Neural progenitor cell (in vitro differentiated cells): ENCODE results near the gene SMIM10L2A. TPM values are rescaled to one million over a fixed set of nuclear protein-coding genes. Genes with fewer than 3 reads are reported as not detected.

ENCODE experiments used
- DNase-seq: peaks from one replicate; pipeline ENCODE4 v3.0.0-alpha.2; 2016; ENCODE audit warnings: low spot score
- H2AFZ ChIP-seq: fragments of 200-600 bp; sonication (generic); replicated peaks from 2 replicates; pipeline ENCODE4 v1.6.1; 2016; ENCODE audit warnings: antibody characterized with exemption
- H3F3A ChIP-seq: fragments of 200-600 bp; sonication (generic); 2 replicates; pipeline ENCODE4 v1.6.1; 2016; ENCODE audit warnings: antibody characterized with exemption, low read depth
- H3K27ac ChIP-seq: fragments of 200-600 bp; sonication (generic); 2 replicates; pipeline ENCODE4 v1.5.1; 2016; ENCODE audit warnings: mild to moderate bottlenecking
- H3K27me3 ChIP-seq: fragments of 200-600 bp; sonication (generic); 2 replicates; pipeline ENCODE4 v1.6.1; 2016; ENCODE audit warnings: mild to moderate bottlenecking, moderate library complexity
- H3K36me3 ChIP-seq: fragments of 200-600 bp; sonication (generic); 2 replicates; pipeline ENCODE4 v1.5.1; 2016
- H3K4me1 ChIP-seq: fragments of 200-600 bp; sonication (generic); 2 replicates; pipeline ENCODE4 v1.6.1; 2016; ENCODE audit warnings: mixed run types
- H3K4me2 ChIP-seq: fragments of 200-600 bp; sonication (generic); 2 replicates; pipeline ENCODE4 v1.6.1; 2016
- H3K4me3 ChIP-seq: fragments of 200-600 bp; sonication (generic); 2 replicates; pipeline ENCODE4 v1.5.1; 2016
- H3K79me2 ChIP-seq: fragments of 200-600 bp; sonication (generic); 2 replicates; pipeline ENCODE4 v1.6.1; 2016; ENCODE audit warnings: low read depth
- H3K9ac ChIP-seq: fragments of 200-600 bp; sonication (generic); 2 replicates; pipeline ENCODE4 v1.6.1; 2016
- H3K9me3 ChIP-seq: fragments of 200-600 bp; sonication (generic); 2 replicates; pipeline ENCODE4 v1.5.1; 2016; ENCODE audit warnings: low read depth
- H4K20me1 ChIP-seq: fragments of 200-600 bp; sonication (generic); 2 replicates; pipeline ENCODE4 v1.6.1; 2016; ENCODE audit warnings: low read depth
- H3K27ac Mint-ChIP-seq: 3 replicates; pipeline ENCODE4 v1.8.0; 2021; ENCODE audit warnings: mixed read lengths
- H3K27me3 Mint-ChIP-seq: 2 replicates; pipeline ENCODE4 v1.8.0; 2022; ENCODE audit warnings: low read depth, mild to moderate bottlenecking, inconsistent platforms, moderate library complexity, mixed read lengths; ENCODE audit not compliant: insufficient read depth
- H3K36me3 Mint-ChIP-seq: 3 replicates; pipeline ENCODE4 v1.8.0; 2021; ENCODE audit warnings: mixed read lengths
- H3K4me1 Mint-ChIP-seq: 3 replicates; pipeline ENCODE4 v1.8.0; 2021; ENCODE audit warnings: mixed read lengths
- H3K4me3 Mint-ChIP-seq: 3 replicates; pipeline ENCODE4 v1.8.0; 2021; ENCODE audit warnings: mild to moderate bottlenecking, moderate library complexity, mixed read lengths
- H3K9me3 Mint-ChIP-seq: 3 replicates; pipeline ENCODE4 v1.8.0; 2020; ENCODE audit warnings: mixed read lengths
- CTCF ChIP-seq: fragments of 200-600 bp; sonication (generic); IDR thresholded peaks from 2 replicates; pipeline ENCODE4 v1.5.1; 2017; ENCODE audit warnings: antibody characterized with exemption, mild to moderate bottlenecking
- EZH2 ChIP-seq: fragments of 200-600 bp; sonication (generic); IDR thresholded peaks from 2 replicates; pipeline ENCODE4 v1.6.1; 2017; ENCODE audit warnings: antibody characterized with exemption, mild to moderate bottlenecking, moderate library complexity
- EZH2phosphoT487 ChIP-seq: fragments of 200-600 bp; sonication (generic); IDR thresholded peaks from 2 replicates; pipeline ENCODE4 v1.6.1; 2017; ENCODE audit warnings: antibody characterized with exemption
- total RNA-seq: library from RNA; depleted of rRNA; stranded (reverse); fragments of >200 nt; gene quantifications from 2 replicates; pipeline ENCODE4 v1.2.3, GENCODE V29; 2015; ENCODE audit warnings: low replicate concordance

SMIM10L2A gene
- total RNA-seq, 1 donor from 2014 or later, result 1.9 TPM

DNA sequence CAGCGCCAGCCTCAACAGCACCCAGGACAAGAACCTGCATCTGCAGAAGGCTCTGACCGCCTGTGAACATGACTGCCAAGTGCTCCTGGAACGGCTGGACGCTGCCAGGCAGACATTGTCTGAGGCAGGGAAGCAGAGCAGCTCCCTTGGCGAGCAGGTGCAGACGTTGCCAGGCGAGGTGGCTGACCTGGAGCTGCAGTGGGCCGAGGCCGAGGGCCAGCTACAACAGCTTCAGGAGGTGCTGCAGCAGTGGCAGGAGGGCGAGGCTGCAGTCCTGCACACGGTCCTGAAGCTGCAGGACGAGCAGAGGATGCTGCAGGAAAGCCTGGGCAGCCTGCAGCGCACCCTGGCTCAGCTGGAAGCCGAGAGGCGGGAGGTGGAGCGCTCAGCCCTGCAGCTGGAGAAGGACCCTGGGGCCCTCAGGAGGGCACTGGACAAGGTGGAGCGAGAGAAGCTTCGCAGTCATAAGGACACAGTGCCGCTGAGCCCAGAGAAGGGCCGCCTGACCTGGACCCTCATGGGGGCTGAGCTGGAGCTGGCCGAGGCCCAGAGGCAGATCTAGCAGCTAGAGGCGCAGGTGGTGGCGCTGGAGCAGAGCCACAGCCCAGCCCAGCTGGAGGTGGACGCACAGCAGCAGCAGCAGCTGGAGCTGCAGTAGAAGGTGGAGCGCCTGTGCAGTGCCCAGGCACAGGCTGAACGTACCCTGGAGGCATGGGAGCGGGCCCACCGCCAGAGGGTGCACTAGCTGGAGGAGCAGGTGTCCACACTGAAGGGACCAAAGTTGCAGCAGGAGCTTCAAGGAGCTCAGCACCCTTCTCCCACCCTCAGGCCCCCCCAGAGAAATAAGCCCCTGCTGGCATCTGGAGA, 16.4 kb downstream of the SMIM10L2A start:
- no peak overlapping the region for H3K4me3 ChIP-seq
- no peaks in the 10 kb centered on the region for H4K20me1 ChIP-seq
- H3K9ac ChIP-seq, result no peak overlapping the region
- H3K4me2 ChIP-seq, result no peak overlapping the region
- H3K36me3 Mint-ChIP-seq, result no peaks in the 10 kb centered on the region
- H3K27me3 Mint-ChIP-seq, result no peaks in the 10 kb centered on the region
- H3K36me3 ChIP-seq, result no peaks in the 10 kb centered on the region
- TF ChIP-seq EZH2 (no peak), EZH2phosphoT487 (no peak), CTCF (no peak)
- H3K27ac Mint-ChIP-seq, result no peak overlapping the region
- peaks cover 14% of the 10 kb centered on the region for H3K9me3 Mint-ChIP-seq
- H3K27ac ChIP-seq, result no peak overlapping the region
- H3K27me3 ChIP-seq, result no peaks in the 10 kb centered on the region
- H3K4me1 ChIP-seq, result no peaks in the 10 kb centered on the region
- no peak for DNase-seq
- H3K9me3 ChIP-seq, result no peaks in the 10 kb centered on the region
- no peaks in the 10 kb centered on the region for H3K79me2 ChIP-seq
- no peak overlapping the region for H3K4me3 Mint-ChIP-seq
- H2AFZ ChIP-seq, result no peak overlapping the region
- no peaks in the 10 kb centered on the region for H3F3A ChIP-seq
- H3K4me1 Mint-ChIP-seq, result no peaks in the 10 kb centered on the region

- no peaks in the 10 kb centered on the region for H3K27me3 ChIP-seq
- H3K4me3 ChIP-seq, result no peak overlapping the region
- H4K20me1 ChIP-seq, result no peaks in the 10 kb centered on the region
- H3K9ac ChIP-seq, result no peak overlapping the region
- H3K36me3 Mint-ChIP-seq, result no peaks in the 10 kb centered on the region
- peaks cover 12% of the 10 kb centered on the region for H3K9me3 Mint-ChIP-seq
- TF ChIP-seq EZH2phosphoT487 (no peak), EZH2 (no peak), CTCF (no peak)
- no peak overlapping the region for H3K27ac ChIP-seq
- no peaks in the 10 kb centered on the region for H3K79me2 ChIP-seq
- no peak overlapping the region for H3K4me3 Mint-ChIP-seq
- no peaks in the 10 kb centered on the region for H3K36me3 ChIP-seq
- no peak overlapping the region for H2AFZ ChIP-seq
- H3K4me2 ChIP-seq, result no peak overlapping the region
- no peaks in the 10 kb centered on the region for H3K4me1 ChIP-seq
- DNase-seq, result no peak
- no peaks in the 10 kb centered on the region for H3K9me3 ChIP-seq
- H3K27ac Mint-ChIP-seq, result no peak overlapping the region
- no peaks in the 10 kb centered on the region for H3K27me3 Mint-ChIP-seq
- H3K4me1 Mint-ChIP-seq, result no peaks in the 10 kb centered on the region
- no peaks in the 10 kb centered on the region for H3F3A ChIP-seq
These were observed 16.9 kb downstream of the SMIM10L2A start for GRCh38 chrX:135438734-135439043.

DNA sequence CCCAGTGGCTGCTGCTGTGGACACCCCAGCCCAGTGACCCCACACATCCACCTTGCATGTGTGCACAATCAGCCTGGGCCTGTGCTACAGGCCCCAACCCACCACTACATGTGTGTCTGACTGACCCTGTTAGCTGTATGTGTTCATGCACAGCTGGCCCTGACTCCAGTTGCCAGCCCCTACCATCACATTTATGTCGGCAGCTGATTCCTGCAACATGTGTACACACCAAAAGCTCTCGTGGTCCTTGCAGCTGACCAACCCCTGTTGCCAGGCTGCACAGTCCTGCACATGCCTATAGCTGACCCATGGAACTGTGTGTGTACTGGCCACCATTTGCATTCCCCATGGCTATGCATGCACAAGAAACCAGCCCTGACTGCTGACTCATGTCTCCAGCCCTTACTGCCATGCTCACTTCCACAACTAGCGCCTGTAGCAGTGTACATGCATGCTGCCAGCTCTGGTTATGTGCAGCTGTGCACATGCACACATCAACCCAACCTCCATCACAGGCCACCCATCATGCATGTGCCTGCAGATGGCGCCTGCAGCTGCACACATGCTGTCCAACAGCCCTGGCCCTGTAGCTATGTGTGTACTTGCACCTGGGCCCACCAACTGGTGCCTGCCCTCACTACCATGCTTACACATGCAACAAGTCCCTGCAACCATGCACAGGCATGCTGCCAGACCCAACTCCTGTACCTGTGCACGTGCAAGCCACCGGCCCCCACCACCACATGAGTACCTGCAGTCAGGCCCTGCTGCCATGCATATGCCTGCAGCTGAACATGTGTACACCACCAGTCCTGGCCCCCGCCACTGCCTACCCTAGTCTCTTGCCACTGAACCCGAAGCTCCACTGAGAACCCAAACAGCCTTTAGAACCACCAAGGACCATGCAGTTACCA, 28.1 kb downstream of the SMIM10L2A start:
- TF ChIP-seq EZH2phosphoT487, result no peak
- no peak for TF ChIP-seq CTCF
- TF ChIP-seq EZH2, result no peak
- peaks cover 10% of the 10 kb centered on the region for H3K9me3 Mint-ChIP-seq
- H3K9me3 ChIP-seq, result no peaks in the 10 kb centered on the region

More for the DNA sequence above, 28.1 kb downstream of the SMIM10L2A start:
- no peak for DNase-seq
- Mint-ChIP-seq H3K4me1 (no peaks in the 10 kb centered on the region), H3K27ac (no peak overlapping the region), H3K27me3 (peaks cover 9% of the 10 kb centered on the region), H3K36me3 (no peaks in the 10 kb centered on the region), H3K4me3 (no peak overlapping the region)
- no peak overlapping the region for H3K4me3 ChIP-seq
- H3K4me2 ChIP-seq, result no peak overlapping the region
- H3K79me2 ChIP-seq, result no peaks in the 10 kb centered on the region
- H3K27ac ChIP-seq, result no peak overlapping the region
- no peak overlapping the region for H2AFZ ChIP-seq
- no peaks in the 10 kb centered on the region for H4K20me1 ChIP-seq
- H3F3A ChIP-seq, result no peaks in the 10 kb centered on the region
- no peaks in the 10 kb centered on the region for H3K36me3 ChIP-seq
- H3K4me1 ChIP-seq, result no peaks in the 10 kb centered on the region
- H3K9ac ChIP-seq, result no peak overlapping the region
- no peaks in the 10 kb centered on the region for H3K27me3 ChIP-seq
